Epithelial cell of proximal tubule (primary cell): ENCODE measurements around the gene PPP4R3A. TPM values are rescaled to one million over a fixed set of nuclear protein-coding genes. Genes with fewer than 3 reads are reported as not detected.
"Not testable (repeated sequence)": the region's sequence is repeated elsewhere in the genome, so short reads cannot be mapped to it uniquely, and the experiment has no call there.

Experiments
- DNase-seq: peaks from one replicate; pipeline ENCODE4 v3.0.0-alpha.2; 2011; ENCODE audit warnings: low read depth
- H3K4me3 ChIP-seq: 2 replicates; pipeline ENCODE4 v1.5.1; 2011; ENCODE audit warnings: low read depth, mild to moderate bottlenecking, low read length
- CTCF ChIP-seq: conservative IDR thresholded peaks from 2 replicates; pipeline ENCODE4 v1.5.1; 2012; ENCODE audit warnings: low read depth, mild to moderate bottlenecking, low read length
- total RNA-seq: library from RNA; depleted of rRNA; stranded (reverse); fragments of >200 nt; gene quantifications from 2 replicates; pipeline ENCODE4 v1.2.3, GENCODE V29; 2015

The PPP4R3A gene
- total RNA-seq, 1 donor from 2014 or later: 31.0 TPM

- H3K4me3 ChIP-seq: no peak overlapping the region
- no peak for TF ChIP-seq CTCF
- DNase-seq: no peak
Observed at GRCh38 chr14:91444335-91445020, 65.6 kb downstream of the PPP4R3A start.

DNA sequence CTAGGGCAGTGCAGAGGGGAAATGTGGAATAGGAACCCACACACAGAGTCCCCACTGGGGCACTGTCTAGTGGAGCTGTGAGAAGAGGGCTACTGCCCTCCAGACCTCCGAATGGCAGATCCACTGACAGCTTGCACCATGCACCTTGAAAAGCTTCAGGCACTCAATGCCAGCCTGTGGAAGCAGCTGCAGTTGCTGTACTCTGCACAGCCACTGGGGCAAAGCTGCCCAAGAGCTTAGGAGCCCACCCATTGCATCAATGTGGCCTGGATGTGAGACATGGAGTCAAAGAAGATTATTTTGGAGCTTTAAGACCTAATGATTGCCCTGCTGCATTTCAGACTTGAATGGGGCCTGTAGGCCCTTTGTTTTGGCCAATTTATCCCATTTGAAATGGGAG is 70.8 kb downstream of the PPP4R3A start:
- DNase-seq: no peak
- no peak for TF ChIP-seq CTCF
- H3K4me3 ChIP-seq: no peak overlapping the region

- H3K4me3 ChIP-seq: no peak overlapping the region
- no peak for DNase-seq
- no peak for TF ChIP-seq CTCF
Observed at GRCh38 chr14:91438845-91439244, 71.3 kb downstream of the PPP4R3A start.

DNA sequence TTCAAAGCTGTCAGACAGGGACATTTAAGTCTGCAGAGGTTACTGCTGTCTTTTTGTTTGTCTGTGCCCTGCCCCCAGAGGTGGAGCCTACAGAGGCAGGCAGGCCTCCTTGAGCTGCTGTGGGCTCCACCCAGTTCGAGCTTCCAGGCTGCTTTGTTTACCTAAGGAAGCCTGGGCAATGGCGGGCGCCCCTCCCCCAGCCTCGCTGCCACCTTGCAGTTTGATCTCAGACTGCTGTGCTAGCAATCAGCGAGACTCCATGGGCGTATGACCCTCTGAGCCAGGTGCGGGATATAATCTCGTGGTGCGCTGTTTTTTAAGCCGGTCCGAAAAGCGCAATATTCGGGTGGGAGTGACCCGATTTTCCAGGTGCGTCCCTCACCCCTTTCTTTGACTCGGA is 73.8 kb downstream of the PPP4R3A start:
- not testable (repeated sequence) for DNase-seq, H3K4me3 ChIP-seq

DNA sequence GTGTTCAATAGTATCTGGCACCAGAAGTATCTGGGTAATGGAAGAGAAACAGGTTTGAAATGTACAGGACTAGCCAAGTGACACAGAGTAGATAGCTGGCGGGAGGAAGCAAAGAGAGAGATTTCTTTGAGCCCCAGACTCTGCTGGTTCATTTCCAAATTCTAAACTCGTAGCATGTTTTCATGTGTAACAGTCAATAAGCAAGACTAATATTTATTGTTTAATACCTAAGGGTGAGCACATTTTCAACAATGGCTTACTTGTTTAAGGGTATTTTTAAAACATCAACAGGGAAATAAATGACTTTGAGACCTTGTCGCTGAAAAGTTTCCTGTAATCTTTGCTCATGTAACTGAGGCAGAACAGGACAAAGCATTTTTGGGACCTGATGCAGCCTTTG is 80.7 kb downstream of the PPP4R3A start:
- H3K4me3 ChIP-seq: no peak overlapping the region
- TF ChIP-seq CTCF: no peak
- DNase-seq: no peak

DNA sequence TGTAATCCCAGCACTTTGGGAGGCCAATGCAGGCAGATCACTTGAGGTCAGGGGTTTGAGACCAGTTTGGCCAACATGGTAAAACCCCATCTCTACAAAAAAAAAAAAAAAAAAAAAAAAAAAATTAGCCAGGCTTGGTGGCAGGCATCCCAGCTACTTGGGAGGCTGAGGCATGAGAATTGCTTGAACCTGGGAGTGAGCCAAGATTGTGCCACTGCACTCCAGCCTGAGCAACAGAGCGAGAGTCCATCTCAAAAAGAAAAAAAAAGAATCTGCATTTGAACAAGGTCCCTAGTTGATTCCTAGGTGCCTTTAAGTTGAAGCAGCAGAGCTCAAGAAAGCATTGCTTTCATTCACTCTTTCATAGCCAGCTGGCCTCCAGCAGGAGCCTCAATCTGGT is 81.2 kb downstream of the PPP4R3A start:
- not testable (repeated sequence) for DNase-seq, H3K4me3 ChIP-seq

DNA sequence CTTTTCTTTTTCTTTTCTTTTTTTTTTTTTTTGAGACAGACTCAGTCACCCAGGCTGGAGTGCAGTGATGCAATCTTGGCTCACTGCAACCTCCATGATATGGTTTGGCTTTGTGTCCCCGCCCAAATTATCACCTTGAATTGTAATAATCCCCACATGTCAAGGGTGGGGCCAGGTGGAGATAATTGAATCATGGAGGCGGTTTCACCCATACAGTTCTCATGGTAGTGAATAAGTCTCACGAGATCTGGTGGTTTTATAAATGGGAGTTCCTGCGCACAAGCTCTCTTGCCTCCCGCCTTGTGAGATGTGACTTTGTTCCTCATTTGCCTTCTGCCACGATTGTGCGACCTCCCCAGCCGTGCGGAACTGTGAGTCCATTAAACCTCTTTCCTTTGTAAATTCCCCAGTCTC is 84.6 kb downstream of the PPP4R3A start:
- not testable (repeated sequence) for H3K4me3 ChIP-seq, DNase-seq

DNA sequence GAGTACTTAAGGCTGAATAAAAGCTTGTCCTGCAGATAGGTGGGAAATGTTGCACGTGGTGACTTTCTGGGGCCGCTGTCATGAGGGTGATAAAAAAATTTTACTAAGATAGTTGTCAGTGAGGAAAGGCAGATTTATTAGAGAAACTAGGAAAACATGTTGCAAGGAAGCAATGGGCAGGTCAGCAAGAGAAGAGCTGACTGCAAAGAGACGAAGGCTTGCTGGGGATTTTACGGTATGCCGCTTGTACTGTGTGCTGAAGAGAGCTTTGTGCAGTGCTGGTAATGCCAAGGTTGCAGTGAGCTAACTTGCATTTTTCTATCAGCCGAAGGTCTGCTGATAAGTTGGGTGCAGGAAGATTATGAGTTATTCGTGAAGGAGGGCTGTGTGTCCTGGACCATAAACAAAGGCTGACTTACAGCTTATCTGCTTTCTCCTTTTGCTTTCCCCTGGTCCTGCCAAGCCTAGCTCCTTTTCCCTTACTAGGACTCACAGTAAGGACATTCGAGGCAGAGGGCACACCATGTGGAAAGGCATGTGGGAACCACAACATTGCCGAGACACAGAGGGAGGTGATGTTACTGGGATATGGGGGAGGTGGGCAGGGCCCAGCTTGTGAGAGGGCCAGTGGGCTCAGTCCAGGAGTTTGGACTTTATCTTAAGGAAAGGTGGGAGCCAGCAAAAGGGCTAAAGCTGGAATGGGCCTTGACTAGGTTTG is 85.1 kb downstream of the PPP4R3A start:
- H3K4me3 ChIP-seq: no peak overlapping the region
- no peak for TF ChIP-seq CTCF
- no peak for DNase-seq
